Activated CD4-positive, CD25-positive, alpha-beta regulatory T cell treated with anti-CD3 and anti-CD28 coated beads, Interleukin-2, amount 50 U/mL, for 16 hours (primary cell): ENCODE measurements around the gene GPR89A.
"Not testable (repeated sequence)": the region's sequence is repeated elsewhere in the genome, so short reads cannot be mapped to it uniquely, and the experiment has no call there.

Experiments
- DNase-seq: peaks from one replicate; pipeline ENCODE4 v3.0.0-alpha.2; 2020; ENCODE audit warnings: low read depth, low spot score

Gene GPR89A

GRCh38 chr1:145607833-145608733 lies at the start of gene GPR89A:
Gene GPR89A, plus strand, starts transcription at chr1:145607988. Its CDS starts 146 bp downstream, at chr1:145608134.
- peak; percentile 90 for DNase-seq

GRCh38 chr1:145586820-145587219 lies 21.0 kb upstream of the GPR89A start:
- not testable (repeated sequence) for DNase-seq

- peak; percentile 5 for DNase-seq
Measured at GRCh38 chr1:145590806-145591205, 17.0 kb upstream of the GPR89A start.

GRCh38 chr1:145592347-145592746 lies 15.4 kb upstream of the GPR89A start:
- DNase-seq, result not testable (repeated sequence)

GRCh38 chr1:145595421-145595820 lies 12.4 kb upstream of the GPR89A start:
- not testable (repeated sequence) for DNase-seq

GRCh38 chr1:145596236-145596635 lies 11.6 kb upstream of the GPR89A start:
- DNase-seq, result not testable (repeated sequence)

GRCh38 chr1:145599426-145599825 lies 8.4 kb upstream of the GPR89A start:
- DNase-seq, result not testable (repeated sequence)

- no peak for DNase-seq
Measured at GRCh38 chr1:145601593-145601992, 6.2 kb upstream of the GPR89A start.

- DNase-seq, result not testable (repeated sequence)
Measured at GRCh38 chr1:145606840-145607239, 948 bp upstream of the GPR89A start.

GRCh38 chr1:145607289-145607688 lies 499 bp upstream of the GPR89A start:
- not testable (repeated sequence) for DNase-seq

- DNase-seq, result not testable (repeated sequence)
Measured at GRCh38 chr1:145610744-145611143, 3.0 kb downstream of the GPR89A start.

GRCh38 chr1:145620073-145620472 lies 12.3 kb downstream of the GPR89A start:
- DNase-seq, result not testable (repeated sequence)

- DNase-seq, result not testable (repeated sequence)
Measured at GRCh38 chr1:145622177-145622576, 14.4 kb downstream of the GPR89A start.

GRCh38 chr1:145636237-145636636 lies 28.4 kb downstream of the GPR89A start:
- DNase-seq, result not testable (repeated sequence)

GRCh38 chr1:145641886-145642285 lies 34.1 kb downstream of the GPR89A start:
- DNase-seq, result not testable (repeated sequence)

GRCh38 chr1:145643990-145644389 lies 36.2 kb downstream of the GPR89A start:
- not testable (repeated sequence) for DNase-seq

GRCh38 chr1:145656245-145656943 lies 48.6 kb downstream of the GPR89A start:
- not testable (repeated sequence) for DNase-seq

- DNase-seq, result not testable (repeated sequence)
Measured at GRCh38 chr1:145662502-145662901, 54.7 kb downstream of the GPR89A start.

GRCh38 chr1:145665015-145665414 lies 57.2 kb downstream of the GPR89A start:
- not testable (repeated sequence) for DNase-seq

- DNase-seq, result not testable (repeated sequence)
Measured at GRCh38 chr1:145670995-145671745, 63.4 kb downstream of the GPR89A start.

- not testable (repeated sequence) for DNase-seq
Measured at GRCh38 chr1:145673217-145673616, 65.4 kb downstream of the GPR89A start.

GRCh38 chr1:145684858-145685257 lies 77.1 kb downstream of the GPR89A start:
- not testable (repeated sequence) for DNase-seq
